Activated CD8-positive, alpha-beta memory T cell treated with anti-CD3 and anti-CD28 coated beads, Interleukin-2, amount 10 ng/mL, durations not matched to agents 7 days and 5 days (primary cell): ENCODE data around the gene CYP46A1. TPM values are rescaled to one million over a fixed set of nuclear protein-coding genes. Genes with fewer than 3 reads are reported as not detected.

Source experiments
- ATAC-seq: fragments of 150-1000 bp; cut with Tn5 transposase; one replicate; pipeline ENCODE4 v1.10.0; 2021; ENCODE audit warnings: moderate library complexity
- CTCF ChIA-PET: fragments of 350-600 bp; sonication (Branson Sonifier 250); formaldehyde crosslinking; loops from one replicate; lab custom pipeline; 2021; ENCODE audit warnings: antibody characterized with exemption; lab: Charles Lee
- DNase-seq: peaks from one replicate; pipeline ENCODE4 v3.0.0-alpha.2; 2020
- H3K27ac Mint-ChIP-seq: one replicate; pipeline ENCODE4 v1.8.0; 2021; ENCODE audit warnings: mild to moderate bottlenecking, mixed read lengths
- H3K27me3 Mint-ChIP-seq: one replicate; pipeline ENCODE4 v1.8.0; 2021; ENCODE audit warnings: mixed read lengths
- H3K36me3 Mint-ChIP-seq: one replicate; pipeline ENCODE4 v1.8.0; 2021; ENCODE audit warnings: mild to moderate bottlenecking, mixed read lengths
- H3K4me1 Mint-ChIP-seq: one replicate; pipeline ENCODE4 v1.8.0; 2021; ENCODE audit warnings: mixed read lengths
- H3K4me3 Mint-ChIP-seq: one replicate; pipeline ENCODE4 v1.8.0; 2021; ENCODE audit warnings: mild to moderate bottlenecking, moderate library complexity, mixed read lengths
- H3K9me3 Mint-ChIP-seq: one replicate; pipeline ENCODE4 v1.8.0; 2022; ENCODE audit warnings: low read depth, mixed read lengths
- total RNA-seq, 2 experiments: library from RNA; stranded (reverse); gene quantifications; one replicate each; pipeline ENCODE4 v1.2.3, GENCODE V29; 2021

The CYP46A1 gene
- total RNA-seq, 2 experiments from 2014 or later: 0.15 TPM; not detected in 1

- H3K27me3 Mint-ChIP-seq: peaks cover 51% of the 10 kb centered on the region
- CTCF ChIA-PET: interaction anchor here (0.9 kb wide), 1 partner anchor 219 kb away, joined by 3 read pairs; no protein-coding TSS in a partner anchor
- H3K36me3 Mint-ChIP-seq: no peaks in the 10 kb centered on the region
- DNase-seq (no peak), ATAC-seq (no peak)
- H3K4me3 Mint-ChIP-seq: no peak overlapping the region
- H3K4me1 Mint-ChIP-seq: peaks cover 8% of the 10 kb centered on the region
- H3K27ac Mint-ChIP-seq: no peak overlapping the region
- no peaks in the 10 kb centered on the region for H3K9me3 Mint-ChIP-seq
Observed at GRCh38 chr14:99690636-99691035, 6.5 kb downstream of the CYP46A1 start.

- Mint-ChIP-seq H3K4me1 (peaks cover 8% of the 10 kb centered on the region), H3K36me3 (no peaks in the 10 kb centered on the region), H3K27ac (no peak overlapping the region), H3K4me3 (no peak overlapping the region), H3K27me3 (peaks cover 46% of the 10 kb centered on the region), H3K9me3 (no peaks in the 10 kb centered on the region)
- no peak for ATAC-seq
- CTCF ChIA-PET: no interaction called here
- no peak for DNase-seq
Observed at GRCh38 chr14:99691111-99691885, 7.2 kb downstream of the CYP46A1 start.

GRCh38 chr14:99693918-99694317 lies 9.8 kb downstream of the CYP46A1 start:
- no peak overlapping the region for H3K27ac Mint-ChIP-seq
- H3K4me1 Mint-ChIP-seq: peaks cover 2% of the 10 kb centered on the region
- no peak overlapping the region for H3K4me3 Mint-ChIP-seq
- peaks cover 42% of the 10 kb centered on the region for H3K27me3 Mint-ChIP-seq
- H3K9me3 Mint-ChIP-seq: no peaks in the 10 kb centered on the region
- no peak for ATAC-seq
- H3K36me3 Mint-ChIP-seq: no peaks in the 10 kb centered on the region
- DNase-seq: no peak
- CTCF ChIA-PET: interaction anchor here (0.8 kb wide), 1 partner anchor 180 kb away, joined by 3 read pairs; no protein-coding TSS in a partner anchor

- Mint-ChIP-seq H3K4me1 (peaks cover 6% of the 10 kb centered on the region), H3K27me3 (peaks cover 31% of the 10 kb centered on the region), H3K36me3 (no peaks in the 10 kb centered on the region), H3K9me3 (no peaks in the 10 kb centered on the region), H3K27ac (no peak overlapping the region), H3K4me3 (no peak overlapping the region)
- DNase-seq (no peak), ATAC-seq (no peak)
- CTCF ChIA-PET: no interaction called here
Observed at GRCh38 chr14:99696929-99697328, 12.8 kb downstream of the CYP46A1 start.

GRCh38 chr14:99698236-99698635 lies 14.1 kb downstream of the CYP46A1 start:
- Mint-ChIP-seq H3K27me3 (peaks cover 31% of the 10 kb centered on the region), H3K27ac (no peak overlapping the region), H3K9me3 (peaks cover 5% of the 10 kb centered on the region), H3K4me3 (no peak overlapping the region), H3K36me3 (peaks cover 5% of the 10 kb centered on the region), H3K4me1 (peaks cover 6% of the 10 kb centered on the region)
- CTCF ChIA-PET: interaction anchor here (1.1 kb wide), 1 partner anchor 32 kb away, joined by 3 read pairs; no protein-coding TSS in a partner anchor
- no peak for ATAC-seq
- DNase-seq: no peak

- DNase-seq (no peak), ATAC-seq (no peak)
- Mint-ChIP-seq H3K9me3 (peaks cover 9% of the 10 kb centered on the region), H3K36me3 (peaks cover 5% of the 10 kb centered on the region), H3K27me3 (peaks cover 31% of the 10 kb centered on the region), H3K4me3 (no peak overlapping the region), H3K4me1 (peaks cover 6% of the 10 kb centered on the region), H3K27ac (no peak overlapping the region)
- CTCF ChIA-PET: interaction anchor here (1.1 kb wide), 1 partner anchor 31 kb away, joined by 3 read pairs; no protein-coding TSS in a partner anchor
Observed at GRCh38 chr14:99698642-99699041, 14.5 kb downstream of the CYP46A1 start.

GRCh38 chr14:99699085-99699760 lies 15.1 kb downstream of the CYP46A1 start:
- no peak overlapping the region for H3K27ac Mint-ChIP-seq
- H3K4me3 Mint-ChIP-seq: no peak overlapping the region
- H3K27me3 Mint-ChIP-seq: peaks cover 25% of the 10 kb centered on the region
- peaks cover 5% of the 10 kb centered on the region for H3K36me3 Mint-ChIP-seq
- DNase-seq (no peak), ATAC-seq (no peak)
- peaks cover 6% of the 10 kb centered on the region for H3K4me1 Mint-ChIP-seq
- peaks cover 10% of the 10 kb centered on the region for H3K9me3 Mint-ChIP-seq
- CTCF ChIA-PET: interaction anchor here (1.1 kb wide), 1 partner anchor 31 kb away, joined by 3 read pairs; no protein-coding TSS in a partner anchor

- Mint-ChIP-seq H3K9me3 (peaks cover 14% of the 10 kb centered on the region), H3K4me3 (no peak overlapping the region), H3K36me3 (peaks cover 5% of the 10 kb centered on the region), H3K27ac (no peak overlapping the region), H3K27me3 (peaks cover 23% of the 10 kb centered on the region), H3K4me1 (peaks cover 6% of the 10 kb centered on the region)
- CTCF ChIA-PET: no interaction called here
- ATAC-seq (no peak), DNase-seq (no peak)
Observed at GRCh38 chr14:99699861-99700260, 15.8 kb downstream of the CYP46A1 start.

GRCh38 chr14:99700379-99700778 lies 16.3 kb downstream of the CYP46A1 start:
- Mint-ChIP-seq H3K9me3 (peaks cover 14% of the 10 kb centered on the region), H3K27ac (no peak overlapping the region), H3K4me3 (no peak overlapping the region), H3K36me3 (peaks cover 5% of the 10 kb centered on the region), H3K27me3 (peaks cover 19% of the 10 kb centered on the region), H3K4me1 (peaks cover 6% of the 10 kb centered on the region)
- ATAC-seq (no peak), DNase-seq (no peak)
- CTCF ChIA-PET: interaction anchor here (0.9 kb wide), 1 partner anchor 12 kb away, joined by 3 read pairs; no protein-coding TSS in a partner anchor

GRCh38 chr14:99701260-99701659 lies 17.2 kb downstream of the CYP46A1 start:
- Mint-ChIP-seq H3K4me3 (no peak overlapping the region), H3K27me3 (peaks cover 17% of the 10 kb centered on the region), H3K4me1 (peaks cover 6% of the 10 kb centered on the region), H3K36me3 (peaks cover 5% of the 10 kb centered on the region), H3K27ac (no peak overlapping the region), H3K9me3 (peaks cover 14% of the 10 kb centered on the region)
- CTCF ChIA-PET: no interaction called here
- DNase-seq (no peak), ATAC-seq (no peak)

GRCh38 chr14:99702115-99702514 lies 18.0 kb downstream of the CYP46A1 start:
- CTCF ChIA-PET: no interaction called here
- ATAC-seq: no peak
- Mint-ChIP-seq H3K4me1 (peaks cover 6% of the 10 kb centered on the region), H3K27ac (no peak overlapping the region), H3K36me3 (peaks cover 5% of the 10 kb centered on the region), H3K27me3 (peaks cover 10% of the 10 kb centered on the region), H3K4me3 (no peak overlapping the region), H3K9me3 (peaks cover 14% of the 10 kb centered on the region)
- no peak for DNase-seq

GRCh38 chr14:99703381-99703780 lies 19.3 kb downstream of the CYP46A1 start:
- CTCF ChIA-PET: no interaction called here
- H3K27ac Mint-ChIP-seq: no peak overlapping the region
- peaks cover 6% of the 10 kb centered on the region for H3K27me3 Mint-ChIP-seq
- DNase-seq (no peak), ATAC-seq (no peak)
- peaks cover 14% of the 10 kb centered on the region for H3K9me3 Mint-ChIP-seq
- peaks cover 6% of the 10 kb centered on the region for H3K4me1 Mint-ChIP-seq
- H3K36me3 Mint-ChIP-seq: peaks cover 5% of the 10 kb centered on the region
- no peak overlapping the region for H3K4me3 Mint-ChIP-seq

- Mint-ChIP-seq H3K4me1 (peaks cover 3% of the 10 kb centered on the region), H3K4me3 (no peak overlapping the region), H3K27me3 (peaks cover 6% of the 10 kb centered on the region), H3K36me3 (peaks cover 5% of the 10 kb centered on the region), H3K9me3 (peaks cover 14% of the 10 kb centered on the region), H3K27ac (no peak overlapping the region)
- CTCF ChIA-PET: no interaction called here
- ATAC-seq (no peak), DNase-seq (no peak)
Observed at GRCh38 chr14:99704037-99704436, 19.9 kb downstream of the CYP46A1 start.
